Stimulated activated CD8-positive, alpha-beta memory T cell treated with anti-CD3 and anti-CD28 coated beads, Interleukin-4, amount 100 ng/mL, for 24 hours (primary cell): Measurements from ENCODE around the gene CCNDBP1.

Experiments used
- DNase-seq: peaks from one replicate; pipeline ENCODE4 v3.0.0-alpha.2; 2020; ENCODE audit warnings: low read depth

The CCNDBP1 gene

GRCh38 chr15:43246261-43246774 lies 61.1 kb downstream of the CCNDBP1 start:
- no peak for DNase-seq
